ENCODE results near the gene MON2.
"Not testable (repeated sequence)": the region's sequence is repeated elsewhere in the genome, so short reads cannot be mapped to it uniquely, and the experiment has no call there.

The MON2 gene

GRCh38 chr12:62438098-62438692 is 28.4 kb upstream of the MON2 start:
- no peaks in the 10 kb centered on the region for H3K36me3 ChIP-seq (ENCODE audit: insufficient read depth, low read length)
- H4K20me1 ChIP-seq (ENCODE audit: insufficient read depth, low read length), result no peaks in the 10 kb centered on the region
- peak overlapping the region; percentile 58 for H2AFZ ChIP-seq (ENCODE audit: low read depth, low read length)
- H3K9ac ChIP-seq (ENCODE audit: low read depth, low read length), result no peak overlapping the region
- DNase-seq (peak; percentile 62), ATAC-seq (ENCODE audit: insufficient read depth, low read depth) (peak; percentile 80)
- no peak overlapping the region for H3K4me3 ChIP-seq (ENCODE audit: low read depth in 1 of 2, low read length in 2 of 2)
- no peaks in the 10 kb centered on the region for H3K4me1 ChIP-seq (ENCODE audit: insufficient read depth, low read length)
- H3K27me3 ChIP-seq (ENCODE audit: insufficient read depth, low read length, poor library complexity), result peaks cover 2% of the 10 kb centered on the region
- TF ChIP-seq EZH2 (IDR thresholded peaks at IDR 0.05; ENCODE audit: borderline replicate concordance, low read depth, low read length, severe bottlenecking) (no peak), CTCF (IDR thresholded peaks at IDR 0.05; ENCODE audit: borderline replicate concordance, extremely low read depth, low read length, poor library complexity, severe bottlenecking) (peak; percentile 72)
- no peak overlapping the region for H3K4me2 ChIP-seq (ENCODE audit: insufficient read depth, low read length)
- H3K9me3 ChIP-seq (ENCODE audit: insufficient read depth, low read length, severe bottlenecking), result no peaks in the 10 kb centered on the region
- no peaks in the 10 kb centered on the region for H3K79me2 ChIP-seq (ENCODE audit: insufficient read depth, low read length)
- H3K27ac ChIP-seq (ENCODE audit: low read length), result no peak overlapping the region

- 0 out of 2 replicates have a peak overlapping the region, but pooled peaks have one; percentile 26 for H2AFZ ChIP-seq (ENCODE audit: low read depth, low read length)
- TF ChIP-seq EZH2 (IDR thresholded peaks at IDR 0.05; ENCODE audit: borderline replicate concordance, low read depth, low read length, severe bottlenecking) (no peak), CTCF (IDR thresholded peaks at IDR 0.05; ENCODE audit: borderline replicate concordance, extremely low read depth, low read length, poor library complexity, severe bottlenecking) (no peak)
- H3K36me3 ChIP-seq (ENCODE audit: insufficient read depth, low read length), result no peaks in the 10 kb centered on the region
- H4K20me1 ChIP-seq (ENCODE audit: insufficient read depth, low read length), result no peaks in the 10 kb centered on the region
- H3K27ac ChIP-seq (ENCODE audit: low read length), result no peak overlapping the region
- DNase-seq, result no peak
- H3K79me2 ChIP-seq (ENCODE audit: insufficient read depth, low read length), result no peaks in the 10 kb centered on the region
- no peak for ATAC-seq (ENCODE audit: insufficient read depth, low read depth)
- no peak overlapping the region for H3K9ac ChIP-seq (ENCODE audit: low read depth, low read length)
- no peaks in the 10 kb centered on the region for H3K9me3 ChIP-seq (ENCODE audit: insufficient read depth, low read length, severe bottlenecking)
- H3K4me3 ChIP-seq (ENCODE audit: low read depth in 1 of 2, low read length in 2 of 2), result no peak overlapping the region
- no peak overlapping the region for H3K4me2 ChIP-seq (ENCODE audit: insufficient read depth, low read length)
- H3K27me3 ChIP-seq (ENCODE audit: insufficient read depth, low read length, poor library complexity), result no peaks in the 10 kb centered on the region
- H3K4me1 ChIP-seq (ENCODE audit: insufficient read depth, low read length), result no peaks in the 10 kb centered on the region
Measured at GRCh38 chr12:62446754-62447452, 19.7 kb upstream of the MON2 start.

- Histone ChIP-seq H3K9ac (ENCODE audit: low read depth, low read length) (no peak overlapping the region), H3K27me3 (ENCODE audit: insufficient read depth, low read length, poor library complexity) (no peaks in the 10 kb centered on the region), H4K20me1 (ENCODE audit: insufficient read depth, low read length) (no peaks in the 10 kb centered on the region), H2AFZ (ENCODE audit: low read depth, low read length) (no peak overlapping the region), H3K4me1 (ENCODE audit: insufficient read depth, low read length) (no peaks in the 10 kb centered on the region), H3K9me3 (ENCODE audit: insufficient read depth, low read length, severe bottlenecking) (no peaks in the 10 kb centered on the region), H3K4me2 (ENCODE audit: insufficient read depth, low read length) (no peak overlapping the region), H3K27ac (ENCODE audit: low read length) (no peak overlapping the region), H3K36me3 (ENCODE audit: insufficient read depth, low read length) (no peaks in the 10 kb centered on the region), H3K79me2 (ENCODE audit: insufficient read depth, low read length) (no peaks in the 10 kb centered on the region), H3K4me3 (ENCODE audit: low read depth in 1 of 2, low read length in 2 of 2) (no peak overlapping the region)
- TF ChIP-seq CTCF (IDR thresholded peaks at IDR 0.05; ENCODE audit: borderline replicate concordance, extremely low read depth, low read length, poor library complexity, severe bottlenecking), result no peak
- no peak for TF ChIP-seq EZH2 (IDR thresholded peaks at IDR 0.05; ENCODE audit: borderline replicate concordance, low read depth, low read length, severe bottlenecking)
- DNase-seq, result no peak
- no peak for ATAC-seq (ENCODE audit: insufficient read depth, low read depth)
Measured at GRCh38 chr12:62448436-62448835, 18.2 kb upstream of the MON2 start.

GRCh38 chr12:62455429-62455828 is 11.2 kb upstream of the MON2 start:
- not testable (repeated sequence) for H3K27ac ChIP-seq (ENCODE audit: low read length); H3K27me3 ChIP-seq (ENCODE audit: insufficient read depth, low read length, poor library complexity); ATAC-seq (ENCODE audit: insufficient read depth, low read depth); H3K36me3 ChIP-seq (ENCODE audit: insufficient read depth, low read length); DNase-seq; H3K9me3 ChIP-seq (ENCODE audit: insufficient read depth, low read length, severe bottlenecking); H3K79me2 ChIP-seq (ENCODE audit: insufficient read depth, low read length); H3K4me1 ChIP-seq (ENCODE audit: insufficient read depth, low read length); H3K4me3 ChIP-seq (ENCODE audit: low read depth in 1 of 2, low read length in 2 of 2); H4K20me1 ChIP-seq (ENCODE audit: insufficient read depth, low read length); H2AFZ ChIP-seq (ENCODE audit: low read depth, low read length); H3K4me2 ChIP-seq (ENCODE audit: insufficient read depth, low read length); H3K9ac ChIP-seq (ENCODE audit: low read depth, low read length)
